Thyroid gland (tissue), 4 donors: ENCODE data around the gene KSR1. TPM values are rescaled to one million over a fixed set of nuclear protein-coding genes. Genes with fewer than 3 reads are reported as not detected.

Source experiments
- DNase-seq, 2 donors: peaks; one replicate each; pipeline ENCODE4 v3.0.0-alpha.2; 2019
- H3K27ac ChIP-seq, 3 donors: fragments of 200-600 bp; sonication (generic); 1 replicate in 2 of 3; 2 replicates in 1 of 3; pipeline ENCODE4 v1.5.1; 2016 to 2019; ENCODE audit warnings: mild to moderate bottlenecking in 1 of 3, moderate library complexity in 1 of 3
- H3K27me3 ChIP-seq: fragments of 200-600 bp; sonication (generic); one replicate; pipeline ENCODE4 v1.5.1; 2019
- H3K36me3 ChIP-seq, 2 donors: fragments of 200-600 bp; sonication (generic); one replicate each; pipeline ENCODE4 v1.5.1; 2016 to 2019
- H3K4me1 ChIP-seq, 2 donors: fragments of 200-600 bp; sonication (generic); one replicate each; pipeline ENCODE4 v1.5.1; 2017 to 2019
- H3K4me3 ChIP-seq, 3 donors: fragments of 200-600 bp; sonication (generic); replicated peaks in 1 of 3; 1 replicate in 2 of 3; 2 replicates in 1 of 3; pipeline ENCODE4 v1.5.1; 2016; ENCODE audit warnings: mild to moderate bottlenecking in 1 of 3
- H3K9me3 ChIP-seq: fragments of 200-600 bp; sonication (generic); one replicate; pipeline ENCODE4 v1.5.1; 2017
- CTCF ChIP-seq, 6 experiments: fragments of 200-600 bp in 3 of 6; fragments of 450-650 bp in 3 of 6; sonication (generic) in 3 of 6; IDR thresholded peaks; one replicate each; pipeline ENCODE4 v1.5.1; 2016 to 2019; ENCODE audit warnings: antibody characterized with exemption in 6 of 6, mild to moderate bottlenecking in 2 of 6, inconsistent platforms in 1 of 6, moderate library complexity in 1 of 6
- POLR2A ChIP-seq, 2 donors: fragments of 450-650 bp; IDR thresholded peaks; one replicate each; pipeline ENCODE4 v1.6.1; 2017; ENCODE audit warnings: antibody characterized with exemption in 2 of 2, mild to moderate bottlenecking in 2 of 2, moderate library complexity in 1 of 2
- WGBS, 2 donors: methylation state at CpG; one replicate each; pipeline ENCODE4 v1.1.5; 2017; 5-methylcytosine and 5-hydroxymethylcytosine counted together
- intact Hi-C: fragments of 100-400 bp; cut with DNase I; formaldehyde crosslinking; loops from one replicate; pipeline ENCODE4 v1.15.1; 2023
- total RNA-seq, 4 donors: library from RNA; depleted of rRNA; stranded (reverse); fragments of >200 nt; gene quantifications; one replicate each; pipeline ENCODE4 v1.2.3, GENCODE V29; 2016

The KSR1 gene
- total RNA-seq, 4 donors from 2014 or later: 35.9 to 75.5 (median 67.7) TPM

DNA sequence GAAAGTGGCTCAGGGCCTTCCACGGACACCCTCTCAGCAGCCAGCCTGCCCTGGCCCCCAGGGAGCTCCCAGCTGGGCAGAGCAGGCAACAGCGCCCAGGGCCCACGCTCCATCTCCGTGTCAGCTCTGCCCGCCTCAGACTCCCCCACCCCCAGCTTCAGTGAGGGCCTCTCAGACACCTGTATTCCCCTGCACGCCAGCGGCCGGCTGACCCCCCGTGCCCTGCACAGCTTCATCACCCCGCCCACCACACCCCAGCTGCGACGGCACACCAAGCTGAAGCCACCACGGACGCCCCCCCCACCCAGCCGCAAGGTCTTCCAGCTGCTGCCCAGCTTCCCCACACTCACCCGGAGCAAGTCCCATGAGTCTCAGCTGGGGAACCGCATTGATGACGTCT lies 126.4 kb downstream of the KSR1 start:
- TF ChIP-seq CTCF (IDR thresholded peaks at IDR 0.05) (no peak), POLR2A (IDR thresholded peaks at IDR 0.05) (no peak)
- intact Hi-C loops: no loop called here
- Histone ChIP-seq H3K9me3 (no peaks in the 10 kb centered on the region), H3K27ac (peak overlapping the region in 1 of 3 donors; percentile 12), H3K4me3 (no peak overlapping the region), H3K36me3 (peaks cover 4 to 11% of the 10 kb centered on the region in 2 donors), H3K4me1 (peaks cover 25% of the 10 kb centered on the region in 2 donors), H3K27me3 (no peaks in the 10 kb centered on the region)
- 89 to 97% methylated on average over 12 to 17 of the region's 18 CpGs for WGBS, 2 donors
- DNase-seq: no peak

- Histone ChIP-seq H3K4me3 (no peak overlapping the region), H3K27ac (no peak overlapping the region), H3K27me3 (no peaks in the 10 kb centered on the region), H3K9me3 (no peaks in the 10 kb centered on the region), H3K36me3 (peaks cover 9 to 15% of the 10 kb centered on the region in 2 donors), H3K4me1 (peaks cover 10 to 11% of the 10 kb centered on the region in 2 donors)
- TF ChIP-seq POLR2A (IDR thresholded peaks at IDR 0.05): no peak
- TF ChIP-seq CTCF (IDR thresholded peaks at IDR 0.05): no peak
- intact Hi-C loops: no loop called here
- 89 to 97% methylated on average over 8 to 9 of the region's 9 CpGs for WGBS, 2 donors
- DNase-seq: no peak
Observed at GRCh38 chr17:27585153-27585681, 129.0 kb downstream of the KSR1 start.

DNA sequence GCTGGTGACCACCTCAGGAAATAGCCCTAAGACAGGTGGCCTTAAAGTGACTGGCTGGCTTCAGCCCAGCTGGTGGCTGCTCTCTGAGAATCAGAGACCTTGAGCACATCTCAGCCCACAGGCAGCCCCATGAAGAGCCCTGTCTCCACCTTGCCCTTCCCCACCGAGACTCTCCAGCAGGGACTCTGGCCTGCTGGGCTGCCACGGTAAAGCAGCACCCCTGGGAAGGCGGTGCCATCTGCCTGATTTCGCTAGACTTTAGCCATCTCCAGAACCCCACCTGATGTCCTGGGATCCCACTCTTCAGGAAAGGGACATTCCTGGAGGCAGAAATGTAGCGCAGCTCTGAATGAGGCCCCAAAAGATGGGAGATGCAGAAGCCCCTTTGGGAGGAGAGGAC lies 129.5 kb downstream of the KSR1 start:
- TF ChIP-seq POLR2A (IDR thresholded peaks at IDR 0.05) (no peak), CTCF (IDR thresholded peaks at IDR 0.05) (no peak)
- H3K4me1 ChIP-seq: peaks cover 6 to 8% of the 10 kb centered on the region in 2 donors
- H3K27ac ChIP-seq: no peak overlapping the region
- no peaks in the 10 kb centered on the region for H3K9me3 ChIP-seq
- no peaks in the 10 kb centered on the region for H3K27me3 ChIP-seq
- intact Hi-C loops: no loop called here
- no peak for DNase-seq
- H3K36me3 ChIP-seq: peaks cover 9 to 15% of the 10 kb centered on the region in 2 donors
- WGBS, 2 donors: 95 to 100% methylated on average over 3 to 5 of the region's 5 CpGs
- H3K4me3 ChIP-seq: no peak overlapping the region

DNA sequence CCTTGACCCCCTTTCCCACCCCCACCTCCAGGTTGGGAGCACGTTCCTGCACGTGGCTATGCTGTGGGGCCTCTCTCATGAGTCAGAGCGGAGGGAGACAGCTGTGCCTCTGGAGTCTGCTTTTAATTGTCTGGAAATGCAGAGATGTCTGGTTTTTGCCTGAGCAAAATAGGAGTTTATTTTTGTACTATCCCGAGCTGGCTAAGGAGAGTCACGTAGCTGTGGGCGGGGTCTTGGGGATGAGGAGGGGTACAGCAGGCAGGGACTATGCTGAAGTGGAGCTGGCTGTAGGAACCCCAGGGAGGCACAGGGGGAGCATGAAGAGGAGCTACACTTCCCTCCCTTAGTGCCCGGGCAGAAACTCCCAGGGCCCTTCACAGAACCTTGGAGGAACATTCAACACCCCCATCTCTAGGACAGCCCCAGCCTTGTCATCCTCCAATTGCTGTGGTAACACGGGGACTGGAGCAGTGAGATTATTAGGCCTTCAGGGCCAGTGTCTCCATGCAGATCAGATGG lies 130.0 kb downstream of the KSR1 start:
- WGBS, 2 donors: 78 to 83% methylated on average over 8 of the region's 8 CpGs
- H3K27ac ChIP-seq: no peak overlapping the region

More for the DNA sequence above, 130.0 kb downstream of the KSR1 start:
- Histone ChIP-seq H3K9me3 (no peaks in the 10 kb centered on the region), H3K4me3 (no peak overlapping the region), H3K4me1 (peaks cover 2 to 3% of the 10 kb centered on the region in 2 donors), H3K27me3 (no peaks in the 10 kb centered on the region), H3K36me3 (peaks cover 9 to 15% of the 10 kb centered on the region in 2 donors)
- TF ChIP-seq POLR2A (IDR thresholded peaks at IDR 0.05): no peak
- TF ChIP-seq CTCF (IDR thresholded peaks at IDR 0.05): no peak
- intact Hi-C loops: no loop called here
- DNase-seq: no peak
